Measurements from ENCODE around the gene FBH1.

FBH1 gene

GRCh38 chr10:5882961-5883360 lies 7.1 kb upstream of the FBH1 start:
- no peak for DNase-seq
- Histone ChIP-seq H3K27me3 (no peaks in the 10 kb centered on the region), H3K4me3 (ENCODE audit: low read depth, low read length) (no peak overlapping the region), H3K9me3 (no peaks in the 10 kb centered on the region), H3K4me1 (no peaks in the 10 kb centered on the region), H3K36me3 (peaks cover 14% of the 10 kb centered on the region)
- no peak for TF ChIP-seq CTCF (IDR thresholded peaks at IDR 0.05; ENCODE audit: low read depth, low read length)

GRCh38 chr10:5885619-5886018 lies 4.4 kb upstream of the FBH1 start:
- H3K9me3 ChIP-seq, result no peaks in the 10 kb centered on the region
- no peak overlapping the region for H3K4me3 ChIP-seq (ENCODE audit: low read depth, low read length)
- H3K4me1 ChIP-seq, result no peaks in the 10 kb centered on the region
- TF ChIP-seq CTCF (IDR thresholded peaks at IDR 0.05; ENCODE audit: low read depth, low read length), result no peak
- no peak for DNase-seq
- no peaks in the 10 kb centered on the region for H3K27me3 ChIP-seq
- peaks cover 14% of the 10 kb centered on the region for H3K36me3 ChIP-seq

GRCh38 chr10:5887029-5887428 lies 3.0 kb upstream of the FBH1 start:
- H3K9me3 ChIP-seq, result no peaks in the 10 kb centered on the region
- no peak overlapping the region for H3K4me3 ChIP-seq (ENCODE audit: low read depth, low read length)
- H3K36me3 ChIP-seq, result peaks cover 12% of the 10 kb centered on the region
- DNase-seq, result no peak
- no peak for TF ChIP-seq CTCF (IDR thresholded peaks at IDR 0.05; ENCODE audit: low read depth, low read length)
- no peaks in the 10 kb centered on the region for H3K27me3 ChIP-seq
- no peaks in the 10 kb centered on the region; the same call in 1 of the 2 replicates for H3K4me1 ChIP-seq

DNA sequence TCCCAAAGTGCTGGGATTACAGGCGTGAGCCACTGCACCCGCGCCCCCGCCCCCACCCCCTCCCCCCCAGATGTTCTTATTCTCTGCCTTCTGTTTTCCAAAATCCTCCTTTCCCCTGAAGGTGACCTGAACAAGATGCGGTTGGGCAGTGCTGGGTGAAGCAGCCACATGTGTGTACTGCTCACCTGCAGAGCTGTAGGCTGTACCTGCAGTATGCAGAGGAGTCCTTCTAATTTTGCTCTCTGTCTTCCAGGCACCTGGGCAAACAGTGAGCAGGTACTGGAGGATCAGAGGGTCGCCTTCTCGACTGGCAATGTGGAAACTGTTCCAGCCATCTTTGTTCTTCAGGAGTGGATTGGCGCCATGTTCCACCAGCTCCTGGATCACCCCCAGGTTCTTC lies 2.4 kb upstream of the FBH1 start:
- Histone ChIP-seq H3K9me3 (no peaks in the 10 kb centered on the region), H3K27me3 (no peaks in the 10 kb centered on the region), H3K4me1 (no peaks in the 10 kb centered on the region; the same call in 1 of the 2 replicates), H3K4me3 (ENCODE audit: low read depth, low read length) (no peak overlapping the region; the same call in 1 of the 2 replicates), H3K36me3 (peaks cover 14% of the 10 kb centered on the region)
- no peak for DNase-seq
- no peak for TF ChIP-seq CTCF (IDR thresholded peaks at IDR 0.05; ENCODE audit: low read depth, low read length)

- no peak for TF ChIP-seq CTCF (IDR thresholded peaks at IDR 0.05; ENCODE audit: low read depth, low read length)
- DNase-seq, result no peak
- no peaks in the 10 kb centered on the region; the same call in 1 of the 2 replicates for H3K4me1 ChIP-seq
- no peaks in the 10 kb centered on the region for H3K27me3 ChIP-seq
- peaks cover 14% of the 10 kb centered on the region for H3K36me3 ChIP-seq
- H3K9me3 ChIP-seq, result no peaks in the 10 kb centered on the region
- peak overlapping the region; percentile 82 for H3K4me3 ChIP-seq (ENCODE audit: low read depth, low read length)
These were observed 1.7 kb upstream of the FBH1 start for GRCh38 chr10:5888351-5888750.

GRCh38 chr10:5888843-5889623 lies 1.0 kb upstream of the FBH1 start:
- Histone ChIP-seq H3K27me3 (no peaks in the 10 kb centered on the region), H3K36me3 (peaks cover 8% of the 10 kb centered on the region), H3K4me3 (ENCODE audit: low read depth, low read length) (peak overlapping the region; percentile 82), H3K9me3 (no peaks in the 10 kb centered on the region), H3K4me1 (no peaks in the 10 kb centered on the region; the same call in 1 of the 2 replicates)
- DNase-seq, result peak; percentile 57
- TF ChIP-seq CTCF (IDR thresholded peaks at IDR 0.05; ENCODE audit: low read depth, low read length), result no peak

Measured in BE2C (cell line).